IMR-90 (cell line): Measurements from ENCODE around the gene ATRX.

Experiments
- CHD1 ChIP-seq: IDR thresholded peaks from 2 replicates; pipeline ENCODE4 v1.6.1; 2012; ENCODE audit warnings: low read depth, low read length, improper control_type of control experiment
- CTCF ChIP-seq: conservative IDR thresholded peaks from 2 replicates; pipeline ENCODE4 v1.5.1; 2012; ENCODE audit warnings: mild to moderate bottlenecking, low read depth, low read length, improper control_type of control experiment
- POLR2A ChIP-seq: IDR thresholded peaks from 2 replicates; pipeline ENCODE4 v1.6.1; 2012; ENCODE audit warnings: mild to moderate bottlenecking, low read depth, low read length
- RAD21 ChIP-seq: IDR thresholded peaks from 2 replicates; pipeline ENCODE4 v1.6.1; 2012; ENCODE audit warnings: low read length, improper control_type of control experiment
- SMC3 ChIP-seq: fragments of 150-350 bp; IDR thresholded peaks from 2 replicates; pipeline ENCODE4 v1.6.1; 2016; ENCODE audit warnings: low read depth, mild to moderate bottlenecking, antibody characterized with exemption, low read length, moderate library complexity

DNA sequence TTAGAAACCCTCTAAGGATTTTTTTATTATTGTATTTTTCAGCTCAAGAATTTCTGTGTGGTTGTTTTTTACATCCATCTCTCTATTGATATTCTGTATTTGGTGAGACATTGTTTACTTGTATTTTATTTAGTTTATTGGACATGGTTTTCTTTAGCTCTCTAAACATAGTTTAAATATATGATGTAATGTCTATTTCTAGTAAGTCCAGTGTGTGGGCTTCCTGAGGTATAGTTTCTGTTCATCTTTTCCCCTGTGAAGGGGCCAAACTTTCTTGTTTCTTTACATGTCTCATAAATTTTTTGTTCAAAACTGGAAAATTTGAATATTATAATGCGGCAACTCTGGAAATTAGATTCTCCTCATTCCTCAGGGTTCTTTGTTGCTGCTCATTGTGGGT lies 28.2 kb upstream of the ATRX start:
- TF ChIP-seq CTCF: no peak
- TF ChIP-seq POLR2A: no peak
- TF ChIP-seq CHD1: no peak
- no peak for TF ChIP-seq SMC3
- TF ChIP-seq RAD21: no peak
